ENCODE measurements around the gene NDUFAF4.

The NDUFAF4 gene

DNA sequence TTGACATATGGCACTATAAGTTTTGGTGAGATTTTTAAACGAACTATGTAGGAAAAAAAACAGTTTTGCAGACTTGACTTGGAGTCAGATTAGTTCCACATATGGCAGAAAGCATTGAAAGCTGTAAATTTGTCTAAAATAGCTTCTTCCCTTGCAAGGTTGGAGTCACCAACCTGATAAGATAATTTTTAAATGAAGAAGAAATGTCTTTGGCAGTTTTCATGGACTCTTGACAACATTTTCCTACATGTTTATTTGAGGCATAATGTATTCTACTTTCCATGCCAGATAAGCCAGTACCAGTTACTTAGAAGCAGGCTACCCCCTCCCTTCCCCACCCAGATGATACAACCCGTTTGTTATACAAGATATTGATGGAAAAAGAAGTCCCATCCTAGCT, 32.0 kb upstream of the NDUFAF4 start:
- Histone ChIP-seq H3K4me1 (ENCODE audit: control insufficient read depth in 2 of 2, insufficient read depth in 1 of 2, low read depth in 1 of 2, low read length in 2 of 2) (no peaks in the 10 kb centered on the region), H3K79me1 (ENCODE audit: low read depth, low read length) (no peaks in the 10 kb centered on the region), H3K9me3 (replicated peaks in 1 of 2; ENCODE audit: control insufficient read depth in 2 of 2, insufficient read depth in 1 of 2, low read depth in 1 of 2, low read length in 2 of 2) (no peaks in the 10 kb centered on the region), H2BK12ac (ENCODE audit: low read length) (no peak overlapping the region), H2BK120ac (ENCODE audit: low read depth, low read length) (no peak overlapping the region), H3K14ac (ENCODE audit: low read length) (no peak overlapping the region), H3K23ac (ENCODE audit: low read depth, low read length, poor library complexity) (no peak overlapping the region), H4K91ac (ENCODE audit: low read depth, low read length, poor library complexity) (no peak overlapping the region), H3K27me3 (ENCODE audit: control insufficient read depth in 3 of 3, insufficient read depth in 3 of 3, low read depth in 1 of 3, low read length in 3 of 3) (peaks cover 0 to 61% (median 0%) of the 10 kb centered on the region in 3 experiments), H3K4me2 (ENCODE audit: insufficient read depth, low read length, poor library complexity, severe bottlenecking) (no peak overlapping the region), H3K4ac (ENCODE audit: low read length) (no peak overlapping the region), H3K36me3 (replicated peaks in 1 of 2; ENCODE audit: control insufficient read depth in 2 of 2, insufficient read depth in 2 of 2, low read length in 2 of 2) (no peaks in the 10 kb centered on the region), H2AK5ac (ENCODE audit: low read depth, low read length) (no peak overlapping the region), H3K4me3 (ENCODE audit: low read length in 2 of 2) (no peak overlapping the region), H3K27ac (replicated peaks; ENCODE audit: low read length) (no peak overlapping the region), H2AFZ (ENCODE audit: low read length) (no peak overlapping the region), H3K9ac (ENCODE audit: low read depth, low read length, poor library complexity) (no peak overlapping the region), H3K18ac (ENCODE audit: low read length) (no peak overlapping the region), H2BK15ac (ENCODE audit: low read length) (no peak overlapping the region), H2BK5ac (ENCODE audit: low read length) (no peak overlapping the region), H4K8ac (ENCODE audit: low read depth, low read length) (no peak overlapping the region)
- DNase-seq (ENCODE audit: low spot score) = no peak
- WGBS, 2 donors (ENCODE audit: extremely low coverage in 2 of 2, insufficient read length in 2 of 2, insufficient replicate concordance in 1 of 2) = no CpG with 5 or more reads among the region's 2 CpGs

DNA sequence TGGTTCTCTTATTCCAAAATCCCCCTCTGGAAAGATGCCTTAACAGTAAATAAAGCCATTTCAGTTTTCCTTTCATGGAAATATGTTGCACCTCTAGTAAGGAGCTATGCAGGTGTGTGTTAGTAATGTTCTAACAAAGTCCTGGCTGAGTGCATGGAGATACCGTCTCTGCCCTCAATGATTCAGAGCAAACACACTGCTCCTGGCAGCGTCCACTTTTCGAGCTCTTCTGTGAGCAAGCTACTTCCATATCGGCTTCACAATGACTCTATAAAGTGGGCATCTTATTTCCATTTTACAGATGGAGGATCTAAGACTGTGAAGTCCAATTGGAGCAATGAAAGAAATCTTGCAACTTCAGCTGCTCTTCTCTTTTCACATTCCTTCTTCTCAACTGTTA, 30.0 kb upstream of the NDUFAF4 start:
- no peak overlapping the region for H2BK5ac ChIP-seq (ENCODE audit: low read length)
- H3K4me3 ChIP-seq (ENCODE audit: low read length in 2 of 2) = no peak overlapping the region
- no peak overlapping the region for H3K23ac ChIP-seq (ENCODE audit: low read depth, low read length, poor library complexity)
- H2BK12ac ChIP-seq (ENCODE audit: low read length) = no peak overlapping the region
- no peaks in the 10 kb centered on the region for H3K9me3 ChIP-seq (replicated peaks in 1 of 2; ENCODE audit: control insufficient read depth in 2 of 2, insufficient read depth in 1 of 2, low read depth in 1 of 2, low read length in 2 of 2)
- H4K8ac ChIP-seq (ENCODE audit: low read depth, low read length) = no peak overlapping the region
- H3K14ac ChIP-seq (ENCODE audit: low read length) = no peak overlapping the region
- H3K36me3 ChIP-seq (replicated peaks in 1 of 2; ENCODE audit: control insufficient read depth in 2 of 2, insufficient read depth in 2 of 2, low read length in 2 of 2) = no peaks in the 10 kb centered on the region
- H3K27me3 ChIP-seq (ENCODE audit: control insufficient read depth in 3 of 3, insufficient read depth in 3 of 3, low read depth in 1 of 3, low read length in 3 of 3) = peaks cover 0 to 64% (median 0%) of the 10 kb centered on the region in 3 experiments
- no peak overlapping the region for H3K9ac ChIP-seq (ENCODE audit: low read depth, low read length, poor library complexity)
- no peak overlapping the region for H2AK5ac ChIP-seq (ENCODE audit: low read depth, low read length)
- no peak overlapping the region for H3K4me2 ChIP-seq (ENCODE audit: insufficient read depth, low read length, poor library complexity, severe bottlenecking)
- no peak for DNase-seq (ENCODE audit: low spot score)
- H3K79me1 ChIP-seq (ENCODE audit: low read depth, low read length) = no peaks in the 10 kb centered on the region
- WGBS, 2 donors (ENCODE audit: extremely low coverage in 2 of 2, insufficient read length in 2 of 2, insufficient replicate concordance in 1 of 2) = no CpG with 5 or more reads among the region's 4 CpGs
- H3K4me1 ChIP-seq (ENCODE audit: control insufficient read depth in 2 of 2, insufficient read depth in 1 of 2, low read depth in 1 of 2, low read length in 2 of 2) = peaks cover 2% of the 10 kb centered on the region in 2 donors
- no peak overlapping the region for H3K4ac ChIP-seq (ENCODE audit: low read length)
- no peak overlapping the region for H3K18ac ChIP-seq (ENCODE audit: low read length)
- H2BK15ac ChIP-seq (ENCODE audit: low read length) = no peak overlapping the region
- H4K91ac ChIP-seq (ENCODE audit: low read depth, low read length, poor library complexity) = no peak overlapping the region
- H2BK120ac ChIP-seq (ENCODE audit: low read depth, low read length) = no peak overlapping the region
- no peak overlapping the region for H2AFZ ChIP-seq (ENCODE audit: low read length)
- H3K27ac ChIP-seq (replicated peaks; ENCODE audit: low read length) = no peak overlapping the region

GRCh38 chr6:96926425-96926824, 28.7 kb upstream of the NDUFAF4 start:
- Histone ChIP-seq H2AFZ (ENCODE audit: low read length) (no peak overlapping the region), H2BK15ac (ENCODE audit: low read length) (no peak overlapping the region), H3K9me3 (replicated peaks in 1 of 2; ENCODE audit: control insufficient read depth in 2 of 2, insufficient read depth in 1 of 2, low read depth in 1 of 2, low read length in 2 of 2) (no peaks in the 10 kb centered on the region), H3K4ac (ENCODE audit: low read length) (no peak overlapping the region), H2AK5ac (ENCODE audit: low read depth, low read length) (no peak overlapping the region), H3K27me3 (ENCODE audit: control insufficient read depth in 3 of 3, insufficient read depth in 3 of 3, low read depth in 1 of 3, low read length in 3 of 3) (peaks cover 0 to 69% (median 0%) of the 10 kb centered on the region in 3 experiments), H3K36me3 (replicated peaks in 1 of 2; ENCODE audit: control insufficient read depth in 2 of 2, insufficient read depth in 2 of 2, low read length in 2 of 2) (no peaks in the 10 kb centered on the region), H4K8ac (ENCODE audit: low read depth, low read length) (no peak overlapping the region), H4K91ac (ENCODE audit: low read depth, low read length, poor library complexity) (no peak overlapping the region), H2BK5ac (ENCODE audit: low read length) (no peak overlapping the region), H3K4me1 (ENCODE audit: control insufficient read depth in 2 of 2, insufficient read depth in 1 of 2, low read depth in 1 of 2, low read length in 2 of 2) (peaks cover 2% of the 10 kb centered on the region in 2 donors), H3K23ac (ENCODE audit: low read depth, low read length, poor library complexity) (no peak overlapping the region), H3K9ac (ENCODE audit: low read depth, low read length, poor library complexity) (no peak overlapping the region), H3K4me3 (ENCODE audit: low read length in 2 of 2) (no peak overlapping the region), H3K4me2 (ENCODE audit: insufficient read depth, low read length, poor library complexity, severe bottlenecking) (no peak overlapping the region), H2BK120ac (ENCODE audit: low read depth, low read length) (no peak overlapping the region), H3K79me1 (ENCODE audit: low read depth, low read length) (no peaks in the 10 kb centered on the region), H3K18ac (ENCODE audit: low read length) (no peak overlapping the region), H3K27ac (replicated peaks; ENCODE audit: low read length) (no peak overlapping the region), H3K14ac (ENCODE audit: low read length) (no peak overlapping the region), H2BK12ac (ENCODE audit: low read length) (no peak overlapping the region)
- DNase-seq (ENCODE audit: low spot score) = no peak
- WGBS, 2 donors (ENCODE audit: extremely low coverage in 2 of 2, insufficient read length in 2 of 2, insufficient replicate concordance in 1 of 2) = no CpG with 5 or more reads among the region's 3 CpGs

- no CpG with 5 or more reads among the region's 8 CpGs for WGBS, 2 donors (ENCODE audit: extremely low coverage in 2 of 2, insufficient read length in 2 of 2, insufficient replicate concordance in 1 of 2)
- Histone ChIP-seq H2BK12ac (ENCODE audit: low read length) (no peak overlapping the region), H2BK120ac (ENCODE audit: low read depth, low read length) (no peak overlapping the region), H3K9ac (ENCODE audit: low read depth, low read length, poor library complexity) (no peak overlapping the region), H3K27ac (replicated peaks; ENCODE audit: low read length) (no peak overlapping the region), H4K91ac (ENCODE audit: low read depth, low read length, poor library complexity) (no peak overlapping the region), H2AK5ac (ENCODE audit: low read depth, low read length) (no peak overlapping the region), H3K79me1 (ENCODE audit: low read depth, low read length) (no peaks in the 10 kb centered on the region), H2BK5ac (ENCODE audit: low read length) (peak overlapping the region; percentile 19), H3K4me2 (ENCODE audit: insufficient read depth, low read length, poor library complexity, severe bottlenecking) (peak overlapping the region; percentile 84), H3K4ac (ENCODE audit: low read length) (no peak overlapping the region), H2AFZ (ENCODE audit: low read length) (peak overlapping the region; percentile 97), H3K4me3 (ENCODE audit: low read length in 2 of 2) (peak overlapping the region in 1 of 2 donors; percentile 74), H3K27me3 (ENCODE audit: control insufficient read depth in 3 of 3, insufficient read depth in 3 of 3, low read depth in 1 of 3, low read length in 3 of 3) (peaks cover 0 to 65% (median 0%) of the 10 kb centered on the region in 3 experiments), H3K18ac (ENCODE audit: low read length) (no peak overlapping the region), H4K8ac (ENCODE audit: low read depth, low read length) (no peak overlapping the region), H2BK15ac (ENCODE audit: low read length) (no peak overlapping the region), H3K4me1 (ENCODE audit: control insufficient read depth in 2 of 2, insufficient read depth in 1 of 2, low read depth in 1 of 2, low read length in 2 of 2) (peaks cover 2% of the 10 kb centered on the region in 2 donors), H3K23ac (ENCODE audit: low read depth, low read length, poor library complexity) (no peak overlapping the region), H3K9me3 (replicated peaks in 1 of 2; ENCODE audit: control insufficient read depth in 2 of 2, insufficient read depth in 1 of 2, low read depth in 1 of 2, low read length in 2 of 2) (no peaks in the 10 kb centered on the region), H3K36me3 (replicated peaks in 1 of 2; ENCODE audit: control insufficient read depth in 2 of 2, insufficient read depth in 2 of 2, low read length in 2 of 2) (no peaks in the 10 kb centered on the region), H3K14ac (ENCODE audit: low read length) (no peak overlapping the region)
- DNase-seq (ENCODE audit: low spot score) = no peak
Measured at GRCh38 chr6:96925290-96925687, 27.6 kb upstream of the NDUFAF4 start.

Data from neuronal stem cell (in vitro differentiated cells).